Forelimb muscle (tissue), 1 donor: ENCODE measurements around the gene DNTTIP2. TPM values are rescaled to one million over a fixed set of nuclear protein-coding genes. Genes with fewer than 3 reads are reported as not detected.

ENCODE experiments used
- polyA plus RNA-seq: library from polyadenylated mRNA; unstranded; fragments of 120-200 nt; gene quantifications from one replicate; pipeline ENCODE4 v1.2.1, GENCODE V29; 2013; ENCODE audit not compliant: insufficient read length

DNTTIP2 gene
- polyA plus RNA-seq, 1 donor = 40.3 TPM

Other genes with a start within 250 kb of the DNTTIP2 start
- gene BCAR3, start 197.4 kb downstream of the DNTTIP2 start, polyA plus RNA-seq = 14.1 TPM
- 6.8 TPM for gene GCLM, start 30.2 kb upstream of the DNTTIP2 start, polyA plus RNA-seq
- 0.59 TPM for gene ABCA4, start 241.9 kb upstream of the DNTTIP2 start, polyA plus RNA-seq